GM12865 (cell line): ENCODE measurements around the gene STON2.
"Not testable (repeated sequence)": the region's sequence is repeated elsewhere in the genome, so short reads cannot be mapped to it uniquely, and the experiment has no call there.

Experiments
- DNase-seq: peaks from one replicate; pipeline ENCODE4 v3.0.0; 2010; ENCODE audit warnings: low read depth
- H3K4me3 ChIP-seq: 2 replicates; pipeline ENCODE4 v1.5.1; 2011; ENCODE audit warnings: mild to moderate bottlenecking, low read depth, low read length, control low read depth
- TF ChIP-seq, protein P1 (sequence below): IDR thresholded peaks from 2 replicates; pipeline ENCODE4 v1.5.1; 2011; ENCODE audit warnings: low read length, control low read depth, low read depth, inconsistent platforms; ENCODE audit not compliant: insufficient read depth; ENCODE audit errors: missing control alignments

The STON2 gene

DNA sequence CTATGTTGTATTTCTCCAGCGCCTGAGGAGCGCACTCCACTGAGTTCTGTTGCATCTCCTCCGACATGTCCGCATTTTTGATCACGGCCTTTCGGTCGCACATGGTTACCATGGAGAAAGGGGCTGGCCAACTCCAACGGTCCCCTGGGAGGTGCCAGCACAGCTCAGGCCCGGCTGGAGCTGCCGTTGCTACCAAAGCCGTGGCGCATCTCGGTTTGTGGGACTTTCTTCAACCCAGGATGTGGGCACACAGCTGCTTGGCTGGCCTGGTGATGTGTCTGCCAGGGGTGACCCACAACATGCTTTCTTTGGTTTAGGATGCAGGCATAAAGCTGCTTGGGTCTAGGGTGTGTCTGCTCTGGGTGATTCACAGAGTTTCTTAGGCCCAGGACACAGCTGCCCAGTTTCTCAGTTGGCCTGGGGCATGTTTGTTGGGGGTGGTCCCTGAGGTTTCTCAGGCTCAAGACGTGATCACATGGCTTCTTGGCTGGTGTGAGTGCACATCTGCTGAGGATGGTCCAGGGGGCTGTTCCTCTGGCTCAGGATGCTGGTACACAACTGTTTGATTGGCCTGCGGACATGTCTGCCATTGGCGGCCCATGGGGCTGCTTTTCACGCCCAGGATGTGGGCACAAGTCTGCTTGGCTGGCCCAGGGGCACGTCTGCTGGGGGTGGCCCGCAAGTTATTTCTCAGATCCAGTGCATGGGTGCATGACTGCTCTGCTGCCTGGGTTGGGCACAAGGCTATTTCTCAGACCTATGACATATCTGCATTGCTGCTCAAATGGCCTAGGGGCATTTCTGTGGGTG, 153.5 kb downstream of the STON2 start:
- TF ChIP-seq, protein P1, sequence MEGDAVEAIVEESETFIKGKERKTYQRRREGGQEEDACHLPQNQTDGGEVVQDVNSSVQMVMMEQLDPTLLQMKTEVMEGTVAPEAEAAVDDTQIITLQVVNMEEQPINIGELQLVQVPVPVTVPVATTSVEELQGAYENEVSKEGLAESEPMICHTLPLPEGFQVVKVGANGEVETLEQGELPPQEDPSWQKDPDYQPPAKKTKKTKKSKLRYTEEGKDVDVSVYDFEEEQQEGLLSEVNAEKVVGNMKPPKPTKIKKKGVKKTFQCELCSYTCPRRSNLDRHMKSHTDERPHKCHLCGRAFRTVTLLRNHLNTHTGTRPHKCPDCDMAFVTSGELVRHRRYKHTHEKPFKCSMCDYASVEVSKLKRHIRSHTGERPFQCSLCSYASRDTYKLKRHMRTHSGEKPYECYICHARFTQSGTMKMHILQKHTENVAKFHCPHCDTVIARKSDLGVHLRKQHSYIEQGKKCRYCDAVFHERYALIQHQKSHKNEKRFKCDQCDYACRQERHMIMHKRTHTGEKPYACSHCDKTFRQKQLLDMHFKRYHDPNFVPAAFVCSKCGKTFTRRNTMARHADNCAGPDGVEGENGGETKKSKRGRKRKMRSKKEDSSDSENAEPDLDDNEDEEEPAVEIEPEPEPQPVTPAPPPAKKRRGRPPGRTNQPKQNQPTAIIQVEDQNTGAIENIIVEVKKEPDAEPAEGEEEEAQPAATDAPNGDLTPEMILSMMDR, result no peak
- DNase-seq, result no peak
- H3K4me3 ChIP-seq, result no peak overlapping the region

DNA sequence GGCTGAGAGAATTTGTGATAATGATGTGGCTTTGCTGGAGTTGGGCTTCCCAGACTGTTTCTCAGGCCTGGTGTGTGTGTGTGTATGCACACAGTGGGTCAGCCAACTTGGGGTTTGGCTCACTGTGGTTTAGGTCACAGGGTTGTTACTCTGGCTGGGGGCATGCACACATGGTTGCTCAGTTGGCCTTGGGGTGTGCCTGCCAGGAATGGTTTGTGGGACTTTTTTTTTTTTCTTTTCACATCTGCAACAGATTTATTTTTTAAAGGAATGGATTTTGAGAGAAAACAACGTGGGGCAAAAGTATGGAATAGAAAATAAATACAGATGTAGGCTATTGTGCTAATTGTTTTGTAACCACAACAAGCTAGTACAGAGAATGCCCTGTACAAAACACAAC, 154.4 kb downstream of the STON2 start:
- TF ChIP-seq, protein P1, result no peak
- no peak for DNase-seq

DNA sequence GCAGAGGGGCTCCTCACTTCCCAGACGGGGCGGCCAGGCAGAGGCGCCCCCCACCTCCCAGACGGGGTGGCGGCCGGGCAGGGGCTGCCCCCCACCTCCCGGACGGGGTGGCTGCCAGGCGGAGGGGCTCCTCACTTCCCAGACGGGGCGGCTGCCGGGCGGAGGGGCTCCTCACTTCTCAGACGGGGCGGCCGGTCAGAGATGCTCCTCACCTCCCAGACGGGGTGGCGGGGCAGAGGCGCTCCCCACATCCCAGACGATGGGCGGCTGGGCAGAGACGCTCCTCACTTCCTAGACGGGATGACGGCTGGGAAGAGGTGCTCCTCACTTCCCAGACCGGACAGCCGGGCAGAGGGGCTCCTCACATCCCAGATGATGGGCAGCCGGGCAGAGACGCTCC, 155.7 kb downstream of the STON2 start:
- not testable (repeated sequence) for H3K4me3 ChIP-seq, DNase-seq

More for the DNA sequence above, 154.4 kb downstream of the STON2 start:
- H3K4me3 ChIP-seq, result no peak overlapping the region

DNA sequence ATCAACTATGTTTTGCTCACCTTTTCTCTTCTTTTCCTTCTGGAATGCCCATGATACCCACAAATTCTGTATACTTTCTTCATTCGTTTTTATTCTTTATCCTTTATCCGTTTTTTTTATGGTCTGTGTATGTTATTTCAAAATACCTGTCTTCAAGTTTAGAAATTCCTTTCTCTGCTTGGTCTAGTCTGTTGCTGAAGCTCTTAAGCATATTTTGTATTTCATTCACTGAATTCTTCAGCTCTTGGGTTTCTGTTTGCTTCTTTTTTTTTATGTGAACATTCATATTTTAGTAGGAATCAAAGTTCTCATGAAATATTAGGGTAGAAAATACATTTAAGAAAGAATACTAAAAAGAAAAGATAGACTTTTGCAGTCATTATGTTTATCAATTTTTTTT, 156.6 kb downstream of the STON2 start:
- H3K4me3 ChIP-seq, result no peak overlapping the region
- DNase-seq, result no peak
- TF ChIP-seq, protein P1, result no peak

DNA sequence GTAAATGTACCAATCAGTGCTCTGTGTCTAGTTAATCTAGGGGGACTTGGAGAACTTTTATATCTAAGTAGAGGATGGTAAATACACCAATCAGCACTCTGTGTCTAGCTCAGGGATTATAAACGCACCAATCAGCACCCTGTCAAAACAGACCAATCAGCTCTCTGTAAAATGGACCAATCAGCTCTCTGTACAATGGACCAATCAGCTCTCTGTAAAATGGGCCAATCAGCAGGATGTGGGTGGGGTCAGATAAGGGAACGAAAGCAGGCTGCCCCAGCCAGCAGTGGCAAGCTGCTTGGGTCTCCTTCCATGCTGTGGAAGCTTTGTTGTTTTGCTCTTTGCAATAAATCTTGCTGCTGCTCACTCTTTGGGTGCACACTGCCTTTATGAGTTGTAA, 163.3 kb downstream of the STON2 start:
- H3K4me3 ChIP-seq, DNase-seq: not testable (repeated sequence)

DNA sequence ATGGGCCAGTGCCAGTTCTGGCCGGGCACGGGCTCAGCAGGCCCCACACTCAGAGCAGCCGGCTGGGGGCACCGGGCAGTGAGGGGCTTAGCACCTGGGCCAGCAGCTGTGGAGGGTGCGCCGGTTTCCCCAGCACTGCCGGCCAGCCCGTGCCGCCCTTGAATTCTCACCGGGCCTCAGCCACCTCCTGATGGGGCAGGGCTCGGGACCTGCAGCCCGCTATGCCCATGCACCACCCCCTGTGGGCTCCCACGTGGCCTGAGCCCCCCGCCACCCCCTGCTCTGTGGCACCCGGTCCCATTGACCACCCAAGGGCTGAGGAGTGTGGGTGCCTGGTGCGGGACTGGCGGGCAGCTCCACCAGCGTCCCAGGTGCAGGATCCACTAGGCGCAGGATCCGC, 164.0 kb downstream of the STON2 start:
- no peak for DNase-seq
- TF ChIP-seq, protein P1, result no peak
- no peak overlapping the region for H3K4me3 ChIP-seq

DNA sequence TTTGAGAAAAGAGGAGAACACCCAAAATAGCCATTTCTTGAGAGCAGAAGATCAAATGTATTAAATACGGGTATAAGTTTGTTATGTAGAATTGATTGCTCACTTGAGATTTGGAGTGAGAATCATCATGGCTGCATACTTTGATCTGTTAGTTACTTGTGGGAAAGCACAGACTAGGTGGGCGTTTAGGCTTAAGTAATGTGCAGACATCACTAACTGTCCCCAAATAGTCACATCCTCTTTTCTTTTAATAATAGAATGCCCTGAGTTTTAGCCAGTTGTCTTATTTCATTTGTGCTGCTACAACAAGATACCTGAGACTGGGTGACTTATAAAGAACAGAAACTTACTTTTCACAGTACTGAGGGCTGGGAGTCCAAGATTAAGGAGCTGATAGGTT, 165.0 kb downstream of the STON2 start:
- TF ChIP-seq, protein P1, result no peak
- no peak overlapping the region for H3K4me3 ChIP-seq
- DNase-seq, result no peak

DNA sequence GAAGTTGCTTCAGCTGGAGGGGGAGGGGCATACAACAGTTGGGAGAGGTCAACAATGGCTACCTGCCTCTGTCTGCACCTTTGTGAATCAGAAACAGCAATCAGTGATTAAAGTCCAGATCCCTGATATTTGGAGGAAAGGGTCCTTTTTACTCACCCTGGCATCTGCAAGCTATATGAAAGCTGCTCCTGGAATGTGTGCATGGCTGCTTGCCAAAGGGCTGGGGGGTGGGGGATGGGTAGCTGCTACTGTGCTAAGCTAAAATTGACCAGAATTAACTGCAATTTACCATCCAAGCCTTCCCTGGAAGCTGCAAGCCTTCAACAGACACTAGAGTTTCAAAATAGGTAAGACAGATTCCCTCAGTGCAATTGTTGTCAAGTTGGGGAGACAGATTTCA, 165.8 kb downstream of the STON2 start:
- DNase-seq, result no peak
- TF ChIP-seq, protein P1, result no peak
- no peak overlapping the region for H3K4me3 ChIP-seq
